Measurements from ENCODE around the gene DPH3.

DPH3 gene

GRCh38 chr3:16227566-16227965 lies 37.2 kb downstream of the DPH3 start:
- DNase-seq = no peak

GRCh38 chr3:16224325-16224724 lies 40.4 kb downstream of the DPH3 start:
- DNase-seq = no peak

- no peak for DNase-seq
These were observed 42.2 kb downstream of the DPH3 start for GRCh38 chr3:16222547-16222946.

GRCh38 chr3:16221990-16222389 lies 42.8 kb downstream of the DPH3 start:
- DNase-seq = no peak

GRCh38 chr3:16219777-16220176 lies 45.0 kb downstream of the DPH3 start:
- DNase-seq = no peak

- DNase-seq = no peak
These were observed 48.3 kb downstream of the DPH3 start for GRCh38 chr3:16216373-16216935.

GRCh38 chr3:16214366-16214765 lies 50.4 kb downstream of the DPH3 start:
- no peak for DNase-seq

GRCh38 chr3:16211176-16211904 lies 53.4 kb downstream of the DPH3 start:
- no peak for DNase-seq

All from hematopoietic multipotent progenitor cell treated with erythropoietin and hydrocortisone succinate and interleukin-3 and kit ligand, for 6 days (in vitro differentiated cells).